ENCODE data around the gene CTNNA3.

CTNNA3 gene

GRCh38 chr10:66329147-66329546, 1366.8 kb downstream of the CTNNA3 start:
- H3K4me2 ChIP-seq (ENCODE audit: low read length) = no peak overlapping the region
- H4K20me1 ChIP-seq (ENCODE audit: control insufficient read depth, insufficient read depth, low read depth, low read length) = no peaks in the 10 kb centered on the region
- H3F3A ChIP-seq (ENCODE audit: control insufficient read depth, insufficient read depth) = no peaks in the 10 kb centered on the region
- no peak overlapping the region for H3K4me3 ChIP-seq (ENCODE audit: low read length)
- no peaks in the 10 kb centered on the region for H3K27me3 ChIP-seq (ENCODE audit: control insufficient read depth, low read length)
- no peaks in the 10 kb centered on the region for H3K9me3 ChIP-seq (ENCODE audit: control insufficient read depth, insufficient read depth, low read length)
- no peaks in the 10 kb centered on the region for H3K79me2 ChIP-seq (ENCODE audit: control insufficient read depth, low read length)
- no peaks in the 10 kb centered on the region for H3K36me3 ChIP-seq (ENCODE audit: control insufficient read depth, low read length)
- no peak overlapping the region for H3K27ac ChIP-seq (ENCODE audit: low read depth, low read length)
- H3K9me2 ChIP-seq (replicated peaks; ENCODE audit: control insufficient read depth, low read length) = no peaks in the 10 kb centered on the region
- TF ChIP-seq CTCF (IDR thresholded peaks at IDR 0.05; ENCODE audit: low read depth, low read length, poor library complexity, severe bottlenecking) = no peak
- no peak for TF ChIP-seq EZH2phosphoT487 (IDR thresholded peaks at IDR 0.05; ENCODE audit: borderline replicate concordance, low read length)
- H3K4me1 ChIP-seq (ENCODE audit: control insufficient read depth, low read length) = no peaks in the 10 kb centered on the region

GRCh38 chr10:66326876-66327275, 1369.1 kb downstream of the CTNNA3 start:
- no peak overlapping the region for H3K4me3 ChIP-seq (ENCODE audit: low read length)
- no peaks in the 10 kb centered on the region for H3K9me2 ChIP-seq (replicated peaks; ENCODE audit: control insufficient read depth, low read length)
- no peaks in the 10 kb centered on the region for H3K79me2 ChIP-seq (ENCODE audit: control insufficient read depth, low read length)
- H3K4me1 ChIP-seq (ENCODE audit: control insufficient read depth, low read length) = no peaks in the 10 kb centered on the region
- no peaks in the 10 kb centered on the region for H3K9me3 ChIP-seq (ENCODE audit: control insufficient read depth, insufficient read depth, low read length)
- H4K20me1 ChIP-seq (ENCODE audit: control insufficient read depth, insufficient read depth, low read depth, low read length) = no peaks in the 10 kb centered on the region
- no peak overlapping the region for H3K4me2 ChIP-seq (ENCODE audit: low read length)
- H3K36me3 ChIP-seq (ENCODE audit: control insufficient read depth, low read length) = no peaks in the 10 kb centered on the region
- H3K27ac ChIP-seq (ENCODE audit: low read depth, low read length) = no peak overlapping the region
- H3F3A ChIP-seq (ENCODE audit: control insufficient read depth, insufficient read depth) = no peaks in the 10 kb centered on the region
- no peak for TF ChIP-seq CTCF (IDR thresholded peaks at IDR 0.05; ENCODE audit: low read depth, low read length, poor library complexity, severe bottlenecking)
- no peak for TF ChIP-seq EZH2phosphoT487 (IDR thresholded peaks at IDR 0.05; ENCODE audit: borderline replicate concordance, low read length)
- H3K27me3 ChIP-seq (ENCODE audit: control insufficient read depth, low read length) = no peaks in the 10 kb centered on the region

GRCh38 chr10:66322777-66323176, 1373.2 kb downstream of the CTNNA3 start:
- Histone ChIP-seq H3K4me1 (ENCODE audit: control insufficient read depth, low read length) (no peaks in the 10 kb centered on the region), H3K79me2 (ENCODE audit: control insufficient read depth, low read length) (no peaks in the 10 kb centered on the region), H3F3A (ENCODE audit: control insufficient read depth, insufficient read depth) (no peaks in the 10 kb centered on the region), H3K4me3 (ENCODE audit: low read length) (no peak overlapping the region), H3K4me2 (ENCODE audit: low read length) (no peak overlapping the region), H4K20me1 (ENCODE audit: control insufficient read depth, insufficient read depth, low read depth, low read length) (no peaks in the 10 kb centered on the region), H3K36me3 (ENCODE audit: control insufficient read depth, low read length) (no peaks in the 10 kb centered on the region), H3K27ac (ENCODE audit: low read depth, low read length) (no peak overlapping the region), H3K9me2 (replicated peaks; ENCODE audit: control insufficient read depth, low read length) (no peaks in the 10 kb centered on the region), H3K9me3 (ENCODE audit: control insufficient read depth, insufficient read depth, low read length) (no peaks in the 10 kb centered on the region), H3K27me3 (ENCODE audit: control insufficient read depth, low read length) (no peaks in the 10 kb centered on the region)
- TF ChIP-seq CTCF (IDR thresholded peaks at IDR 0.05; ENCODE audit: low read depth, low read length, poor library complexity, severe bottlenecking) (no peak), EZH2phosphoT487 (IDR thresholded peaks at IDR 0.05; ENCODE audit: borderline replicate concordance, low read length) (no peak)

All from DOHH2 (cell line).